Heart right ventricle (tissue), 16 donors: ENCODE data around the gene KCNJ15. TPM values are rescaled to one million over a fixed set of nuclear protein-coding genes. Genes with fewer than 3 reads are reported as not detected.

ENCODE experiments used
- ATAC-seq, 8 donors: fragments of 200-7000 bp; cut with Tn5 transposase; one replicate each; pipeline ENCODE4 v1.9.1; 2020; ENCODE audit warnings: mild to moderate bottlenecking in 8 of 8, moderate library complexity in 8 of 8, moderate number of reproducible peaks in 1 of 8
- DNase-seq, 2 donors: peaks; one replicate each; pipeline ENCODE4 v3.0.0-alpha.2; 2020
- H3K27ac ChIP-seq, 10 donors: fragments of 200-600 bp; sonication (generic) in 2 of 10; one replicate each; pipeline versions ENCODE4 v1.5.0 to v1.8.0; 2020 to 2022; ENCODE audit warnings: mild to moderate bottlenecking in 3 of 10
- H3K27me3 ChIP-seq, 7 donors: fragments of 200-600 bp; one replicate each; pipeline ENCODE4 v1.8.0; 2021 to 2022; ENCODE audit warnings: mild to moderate bottlenecking in 2 of 7
- H3K36me3 ChIP-seq, 9 donors: fragments of 200-600 bp; sonication (generic) in 1 of 9; one replicate each; pipeline versions ENCODE4 v1.5.0 to v1.8.0; 2020 to 2022; ENCODE audit warnings: mild to moderate bottlenecking in 2 of 9
- H3K4me1 ChIP-seq, 9 donors: fragments of 200-600 bp; sonication (generic) in 1 of 9; one replicate each; pipeline versions ENCODE4 v1.5.0 to v1.8.0; 2020 to 2022; ENCODE audit warnings: mild to moderate bottlenecking in 4 of 9
- H3K4me3 ChIP-seq, 10 donors: fragments of 200-600 bp; sonication (generic) in 2 of 10; one replicate each; pipeline versions ENCODE4 v1.5.0 to v1.8.0; 2020 to 2022; ENCODE audit warnings: mild to moderate bottlenecking in 7 of 10, moderate library complexity in 2 of 10
- H3K9me3 ChIP-seq, 11 donors: fragments of 200-600 bp in 10 of 11; sonication (generic) in 2 of 11; one replicate each; pipeline versions ENCODE4 v1.5.0 to v1.8.0; 2013 to 2022; ENCODE audit warnings: mild to moderate bottlenecking in 2 of 11, control low read depth in 1 of 11, moderate library complexity in 1 of 11
- CTCF ChIP-seq, 9 donors: fragments of 200-600 bp; sonication (generic) in 2 of 9; IDR thresholded peaks; one replicate each; pipeline versions ENCODE4 v1.5.0 to v1.8.0; 2021 to 2022; ENCODE audit warnings: antibody characterized with exemption in 9 of 9, mild to moderate bottlenecking in 5 of 9, moderate library complexity in 1 of 9
- WGBS, 2 donors: extraction: QIAGEN DNeasy Blood & Tissue Kit; methylation state at CpG; one replicate each; pipeline ENCODE4 v1.1.7; 2013; ENCODE audit warnings: inconsistent platforms in 1 of 2; 5-methylcytosine and 5-hydroxymethylcytosine counted together
- intact Hi-C, 10 donors: fragments of 100-400 bp; cut with DNase I; formaldehyde crosslinking; loops; one replicate each; pipeline versions ENCODE4 v1.11.1 to v1.14.2; 2022
- polyA plus RNA-seq, 2 donors: library from polyadenylated mRNA; stranded (reverse); fragments of 200-250 nt; gene quantifications; one replicate each; pipeline ENCODE4 v1.2.3, GENCODE V29; 2013
- total RNA-seq, 10 donors: library from RNA; stranded (reverse); fragmentation: NEBNext Ultra II Directional in 3 of 10; extraction: Animal tissue kit (Norgen Biotek cat#: 25700) in 3 of 10; gene quantifications; one replicate each; pipeline versions ENCODE4 v1.2.1 to v1.2.4, GENCODE V29; 2021 to 2023
- donor health status: Arrhythmogenic right ventricular cardiomyopathy.
- donor health status: ischemic (EF 13 %, LVEDD 7.1; RV severe dilation, severe dysfunction).
- donor health status: healthy with polysubstance abuse.
- donor health status: DM: no; HTN: yes; CAD: no.
- donor health status: DM: no; HTN: no; CAD: no.
- donor health status: ischemic (EF 25% LVEDD 6.9; RV normal size, moderate dysfunction).
- donor health status: ischemic (EF 25% LVEDD 5.7; RV mildly dilated, moderate dysfunction).
- donor health status: healthy.
- donor health status: DM: yes; HTN: yes; CAD: no.
- donor health status: Ischemic cardiomyopathy.
- donor health status: ischemic (EF 35%, LVEDD 5.7; RV mildly dilated, moderate dysfunction).
- donor health status: nonischemic (EF 11% LVEDD 7.7; RV severe dilation, severe dysfunction).
- donor health status: DM: yes; HTN: yes; CAD: no.
- donor health status: PGD.
- donor health status: ischemic (EF 29% LVEDD 5.4; RV normal size, mild dysfunction).
- donor health status: nonischemic (EF 23%, LVEDD 6.1; RV moderate dilation, normal function).

The KCNJ15 gene
- total and polyA plus RNA-seq, 12 donors: 0.10 to 2.1 (median 0.47) TPM; not detected in 2

GRCh38 chr21:38294609-38295008, 37.8 kb downstream of the KCNJ15 start:
- TF ChIP-seq CTCF (IDR thresholded peaks at IDR 0.05): no peak
- H3K9me3 ChIP-seq: no peaks in the 10 kb centered on the region
- no peak for ATAC-seq
- no peaks in the 10 kb centered on the region for H3K36me3 ChIP-seq
- peaks cover 0 to 75% (median 20%) of the 10 kb centered on the region in 9 donors for H3K4me1 ChIP-seq
- H3K27me3 ChIP-seq: no peaks in the 10 kb centered on the region
- H3K4me3 ChIP-seq: no peak overlapping the region
- intact Hi-C loops: no loop called here
- WGBS, 2 donors: 98 to 99% methylated on average over 2 of the region's 2 CpGs
- H3K27ac ChIP-seq: peak overlapping the region in 1 of 10 donors; percentile 89
- no peak for DNase-seq

GRCh38 chr21:38295997-38296764, 39.4 kb downstream of the KCNJ15 start:
- peak overlapping the region in 1 of 10 donors; percentile 4 for H3K4me3 ChIP-seq
- H3K36me3 ChIP-seq: no peaks in the 10 kb centered on the region
- intact Hi-C loops: no loop called here
- peak in 1 of 2 donors; percentile 26 for DNase-seq
- 36 to 38% methylated on average over 8 of the region's 8 CpGs for WGBS, 2 donors
- H3K27me3 ChIP-seq: no peaks in the 10 kb centered on the region
- peak; percentile 69 to 93 (median 77) for ATAC-seq
- no peak for TF ChIP-seq CTCF (IDR thresholded peaks at IDR 0.05)
- peaks cover 0 to 82% (median 20%) of the 10 kb centered on the region in 9 donors for H3K4me1 ChIP-seq
- H3K9me3 ChIP-seq: no peaks in the 10 kb centered on the region
- H3K27ac ChIP-seq: peak overlapping the region in 7 of 10 donors; percentile 7 to 82 (median 45)

- TF ChIP-seq CTCF (IDR thresholded peaks at IDR 0.05): no peak
- WGBS, 2 donors: 27% methylated on average over 3 of the region's 3 CpGs
- H3K36me3 ChIP-seq: no peaks in the 10 kb centered on the region
- intact Hi-C loops: no loop called here
- H3K27me3 ChIP-seq: no peaks in the 10 kb centered on the region
- H3K4me3 ChIP-seq: no peak overlapping the region
- peaks cover 0 to 80% (median 20%) of the 10 kb centered on the region in 9 donors for H3K4me1 ChIP-seq
- ATAC-seq: peak in 4 of 8 donors; percentile 37 to 55 (median 48)
- H3K9me3 ChIP-seq: no peaks in the 10 kb centered on the region
- H3K27ac ChIP-seq: peak overlapping the region in 7 of 10 donors; percentile 7 to 82 (median 45)
- no peak for DNase-seq
Observed at GRCh38 chr21:38297194-38297631, 40.4 kb downstream of the KCNJ15 start.

- H3K36me3 ChIP-seq: no peaks in the 10 kb centered on the region
- no peak for TF ChIP-seq CTCF (IDR thresholded peaks at IDR 0.05)
- 86 to 87% methylated on average over 3 of the region's 3 CpGs for WGBS, 2 donors
- ATAC-seq (no peak), DNase-seq (no peak)
- H3K27me3 ChIP-seq: no peaks in the 10 kb centered on the region
- peak overlapping the region in 3 of 10 donors; percentile 56 to 82 (median 78) for H3K27ac ChIP-seq
- intact Hi-C loops: no loop called here
- H3K4me1 ChIP-seq: peaks cover 0 to 74% (median 20%) of the 10 kb centered on the region in 9 donors
- H3K9me3 ChIP-seq: no peaks in the 10 kb centered on the region
- no peak overlapping the region for H3K4me3 ChIP-seq
Observed at GRCh38 chr21:38297871-38298270, 41.1 kb downstream of the KCNJ15 start.
